Psoas muscle (tissue), 8 donors: ENCODE results near the gene PTPRM. TPM values are rescaled to one million over a fixed set of nuclear protein-coding genes. Genes with fewer than 3 reads are reported as not detected.

Experiments
- ATAC-seq, 4 donors: fragments of 200-7000 bp; cut with Tn5 transposase; one replicate each; pipeline ENCODE4 v1.9.1; 2020; ENCODE audit warnings: moderate library complexity in 3 of 4, mild to moderate bottlenecking in 2 of 4
- DNase-seq, 2 donors: peaks; one replicate each; pipeline ENCODE4 v3.0.0-alpha.2; 2020
- H3K27ac ChIP-seq: fragments of 200-600 bp; one replicate; pipeline ENCODE4 v1.8.0; 2022
- H3K27me3 ChIP-seq, 3 donors: fragments of 200-600 bp in 1 of 3; one replicate each; pipeline versions ENCODE4 v1.6.1 to v1.8.0; 2013 to 2022; ENCODE audit warnings: low read length in 2 of 3, mild to moderate bottlenecking in 2 of 3, moderate library complexity in 1 of 3; ENCODE audit not compliant: insufficient read depth in 3 of 3
- H3K36me3 ChIP-seq, 2 donors: fragments of 200-600 bp in 1 of 2; one replicate each; pipeline versions ENCODE4 v1.6.1 to v1.8.0; 2013 to 2022; ENCODE audit warnings: low read depth in 1 of 2, mild to moderate bottlenecking in 1 of 2, moderate library complexity in 1 of 2; ENCODE audit not compliant: insufficient read depth in 1 of 2
- H3K4me1 ChIP-seq: fragments of 200-600 bp; one replicate; pipeline ENCODE4 v1.8.0; 2022
- H3K4me3 ChIP-seq: fragments of 200-600 bp; one replicate; pipeline ENCODE4 v1.8.0; 2022; ENCODE audit warnings: mild to moderate bottlenecking
- H3K9me3 ChIP-seq: fragments of 200-600 bp; one replicate; pipeline ENCODE4 v1.8.0; 2022
- CTCF ChIP-seq: fragments of 200-600 bp; IDR thresholded peaks from one replicate; pipeline ENCODE4 v1.8.0; 2022; ENCODE audit warnings: antibody characterized with exemption
- WGBS, 3 donors: extraction: QIAGEN DNeasy Blood & Tissue Kit; methylation state at CpG; one replicate each; pipeline versions ENCODE4 v1.1.6 to v1.1.7; 2013; 5-methylcytosine and 5-hydroxymethylcytosine counted together
- intact Hi-C, 2 donors: fragments of 100-400 bp; cut with DNase I; formaldehyde crosslinking; loops; one replicate each; pipeline versions ENCODE4 v1.11.0 to v1.14.2; 2022
- polyA plus RNA-seq, 3 donors: library from polyadenylated mRNA; stranded (reverse); fragments of 200-250 nt; gene quantifications; one replicate each; pipeline ENCODE4 v1.2.3, GENCODE V29; 2013
- total RNA-seq, 4 donors: library from RNA; stranded (reverse); fragmentation: NEBNext Ultra II Directional in 2 of 4; extraction: Animal tissue kit (Norgen Biotek cat#: 25700) in 2 of 4; gene quantifications; one replicate each; pipeline versions ENCODE4 v1.2.1 to v1.2.4, GENCODE V29; 2021 to 2023
- donor health status: healthy with polysubstance abuse.
- donor health status: DM: no; HTN: no; CAD: no; lungs with moderate emphysema.
- donor health status: Bipolar disorder and iron deficiency.
- donor health status: healthy.
- donor health status: DM: yes; HTN: yes; CAD: no.
- donor health status: DM: no; HTN: no; CAD: no.
- donor health status: DM: no; HTN: no; CAD: no.
- donor health status: DM: yes; HTN: yes; CAD: no.

Gene PTPRM
- total and polyA plus RNA-seq, 7 donors = 27.4 to 78.9 (median 39.0) TPM

GRCh38 chr18:7607540-7608173 lies 40.5 kb downstream of the PTPRM start:
- H3K36me3 ChIP-seq = no peaks in the 10 kb centered on the region
- peaks cover 75% of the 10 kb centered on the region for H3K4me1 ChIP-seq
- peak overlapping the region; percentile 89 for H3K27ac ChIP-seq
- H3K27me3 ChIP-seq = no peaks in the 10 kb centered on the region
- intact Hi-C loops = loop anchor here (5.0 kb wide), 1 partner anchor 40 kb away; the partner anchor contains the start of gene PTPRM (in 2 of the 2)
- ATAC-seq (peak; percentile 91 to 95 (median 94)), DNase-seq (peak; percentile 28 to 67)
- H3K4me3 ChIP-seq = peak overlapping the region; percentile 47
- TF ChIP-seq CTCF = no peak
- 19 to 33% (median 20%) methylated on average over 12 of the region's 12 CpGs for WGBS, 3 donors
- no peaks in the 10 kb centered on the region for H3K9me3 ChIP-seq

DNA sequence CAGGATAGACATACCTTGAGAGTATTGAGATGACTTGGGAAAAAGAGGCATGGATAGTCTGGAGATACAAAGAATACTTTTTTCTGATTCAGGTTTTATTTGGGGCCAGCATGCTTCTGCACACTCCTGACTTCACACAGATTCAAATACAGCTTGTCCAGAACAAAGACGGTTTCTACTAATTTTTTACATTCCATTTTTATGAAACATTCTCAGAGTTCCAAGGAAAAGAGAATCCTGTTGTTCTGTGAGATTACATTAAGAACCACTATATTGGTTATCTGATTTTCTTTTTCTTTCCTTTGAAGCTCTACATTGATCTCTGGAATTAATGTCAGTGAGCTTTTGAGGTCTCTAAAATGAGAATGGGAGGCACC lies 41.0 kb downstream of the PTPRM start:
- intact Hi-C loops = loop anchor here (5.0 kb wide), 1 partner anchor 41 kb away; the partner anchor contains the start of gene PTPRM (in 2 of the 2)
- H3K4me1 ChIP-seq = peaks cover 74% of the 10 kb centered on the region
- H3K9me3 ChIP-seq = no peaks in the 10 kb centered on the region
- H3K27me3 ChIP-seq = no peaks in the 10 kb centered on the region
- TF ChIP-seq CTCF = no peak
- 6 to 14% (median 11%) methylated on average over 1 of the region's 1 CpG for WGBS, 3 donors
- H3K36me3 ChIP-seq = no peaks in the 10 kb centered on the region
- ATAC-seq = no peak
- peak overlapping the region; percentile 47 for H3K4me3 ChIP-seq
- H3K27ac ChIP-seq = peak overlapping the region; percentile 89
- DNase-seq = no peak

GRCh38 chr18:7608781-7609201 lies 41.7 kb downstream of the PTPRM start:
- intact Hi-C loops = loop anchor here (5.0 kb wide), 1 partner anchor 41 kb away; the partner anchor contains the start of gene PTPRM (in 2 of the 2)
- H3K9me3 ChIP-seq = no peaks in the 10 kb centered on the region
- H3K36me3 ChIP-seq = no peaks in the 10 kb centered on the region
- TF ChIP-seq CTCF = no peak
- H3K4me1 ChIP-seq = peaks cover 73% of the 10 kb centered on the region
- peak overlapping the region; percentile 89 for H3K27ac ChIP-seq
- H3K4me3 ChIP-seq = peak overlapping the region; percentile 47
- DNase-seq (no peak), ATAC-seq (peak; percentile 66 to 85 (median 71))
- 4 to 6% (median 5%) methylated on average over 2 of the region's 2 CpGs for WGBS, 3 donors
- no peaks in the 10 kb centered on the region for H3K27me3 ChIP-seq

DNA sequence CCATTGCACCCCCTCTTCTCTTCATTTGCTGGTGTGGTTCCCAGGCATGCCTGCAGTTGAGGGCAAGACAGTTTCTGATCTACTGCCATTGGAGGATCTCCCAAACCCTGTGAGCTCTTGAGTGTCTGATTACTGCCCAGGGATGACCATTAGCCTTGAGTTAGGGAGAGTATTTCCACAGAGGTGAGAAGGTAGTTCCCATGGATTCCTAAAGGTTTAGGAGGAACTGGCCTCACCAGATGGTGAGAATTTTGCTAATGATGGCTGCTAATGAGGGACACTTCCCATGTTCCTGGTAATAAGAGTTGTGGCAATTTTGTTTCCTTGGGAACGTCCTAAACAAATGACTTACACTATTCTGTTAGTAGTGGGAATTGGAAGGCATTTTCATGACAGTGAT lies 42.5 kb downstream of the PTPRM start:
- ATAC-seq (peak in 3 of 4 donors; percentile 35 to 54 (median 40)), DNase-seq (no peak)
- H3K9me3 ChIP-seq = no peaks in the 10 kb centered on the region
- no peaks in the 10 kb centered on the region for H3K36me3 ChIP-seq
- intact Hi-C loops = loop anchor here (5.0 kb wide), 2 partner anchors 42 to 48 kb away; partner anchors contain the start of gene PTPRM (in 2 of the 2)
- H3K4me1 ChIP-seq = peaks cover 72% of the 10 kb centered on the region
- H3K4me3 ChIP-seq = no peak overlapping the region
- peak overlapping the region; percentile 89 for H3K27ac ChIP-seq
- WGBS, 3 donors = 47 to 58% (median 47%) methylated on average over 1 of the region's 1 CpG
- no peaks in the 10 kb centered on the region for H3K27me3 ChIP-seq
- no peak for TF ChIP-seq CTCF
